Adrenal gland (tissue), 5 donors: ENCODE data around the gene BPIFB2.

Source experiments
- POLR2A ChIP-seq, 2 donors: fragments of 450-650 bp; IDR thresholded peaks; one replicate each; pipeline ENCODE4 v1.6.1; 2017; ENCODE audit warnings: antibody characterized with exemption in 2 of 2, mild to moderate bottlenecking in 2 of 2, moderate library complexity in 1 of 2
- TF ChIP-seq, protein P1 (sequence below), 6 experiments: fragments of 450-650 bp in 4 of 6; fragments of 200-600 bp in 2 of 6; sonication (generic) in 1 of 6; IDR thresholded peaks; 1 replicate in 5 of 6; 2 replicates in 1 of 6; pipeline versions ENCODE4 v1.5.1 to v1.8.0; 2016 to 2021; ENCODE audit warnings: antibody characterized with exemption in 6 of 6, mild to moderate bottlenecking in 2 of 6, moderate library complexity in 1 of 6
- donor health status: DM: no; HTN: no; CAD: no.

DNA sequence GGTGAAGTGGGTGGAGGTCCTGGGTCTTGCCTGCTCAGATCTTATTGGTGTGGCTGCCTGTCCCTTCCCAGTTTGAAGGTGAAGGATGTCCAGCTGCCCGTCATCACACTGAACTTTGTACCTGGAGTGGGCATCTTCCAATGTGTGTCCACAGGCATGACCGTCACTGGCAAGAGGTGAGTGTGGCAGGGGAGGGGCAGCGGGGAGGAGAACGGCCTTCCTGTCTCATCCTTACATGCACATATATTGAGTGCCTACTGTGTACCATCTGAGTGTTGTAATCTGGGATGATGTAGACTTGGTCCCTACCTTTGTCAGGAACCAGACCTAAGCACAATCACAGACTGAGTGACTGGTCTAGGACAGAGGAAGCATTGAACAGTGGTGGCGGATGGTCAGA lies 26.6 kb downstream of the BPIFB2 start:
- TF ChIP-seq, protein P1, sequence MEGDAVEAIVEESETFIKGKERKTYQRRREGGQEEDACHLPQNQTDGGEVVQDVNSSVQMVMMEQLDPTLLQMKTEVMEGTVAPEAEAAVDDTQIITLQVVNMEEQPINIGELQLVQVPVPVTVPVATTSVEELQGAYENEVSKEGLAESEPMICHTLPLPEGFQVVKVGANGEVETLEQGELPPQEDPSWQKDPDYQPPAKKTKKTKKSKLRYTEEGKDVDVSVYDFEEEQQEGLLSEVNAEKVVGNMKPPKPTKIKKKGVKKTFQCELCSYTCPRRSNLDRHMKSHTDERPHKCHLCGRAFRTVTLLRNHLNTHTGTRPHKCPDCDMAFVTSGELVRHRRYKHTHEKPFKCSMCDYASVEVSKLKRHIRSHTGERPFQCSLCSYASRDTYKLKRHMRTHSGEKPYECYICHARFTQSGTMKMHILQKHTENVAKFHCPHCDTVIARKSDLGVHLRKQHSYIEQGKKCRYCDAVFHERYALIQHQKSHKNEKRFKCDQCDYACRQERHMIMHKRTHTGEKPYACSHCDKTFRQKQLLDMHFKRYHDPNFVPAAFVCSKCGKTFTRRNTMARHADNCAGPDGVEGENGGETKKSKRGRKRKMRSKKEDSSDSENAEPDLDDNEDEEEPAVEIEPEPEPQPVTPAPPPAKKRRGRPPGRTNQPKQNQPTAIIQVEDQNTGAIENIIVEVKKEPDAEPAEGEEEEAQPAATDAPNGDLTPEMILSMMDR (IDR thresholded peaks at IDR 0.05): no peak
- TF ChIP-seq POLR2A (IDR thresholded peaks at IDR 0.05): no peak
